OCI-LY1 (cell line): ENCODE measurements around the gene CEND1.

Experiments
- H2AFZ ChIP-seq: fragments of 200-600 bp; sonication (generic), shearing (Covaris generic); 2 replicates; pipeline ENCODE4 v1.6.0; 2014; ENCODE audit warnings: antibody characterized with exemption, mild to moderate bottlenecking, low read length
- H3F3A ChIP-seq: fragments of 200-600 bp; sonication (generic), shearing (Covaris generic); 2 replicates; pipeline ENCODE4 v1.6.0; 2014; ENCODE audit warnings: mild to moderate bottlenecking, antibody characterized with exemption, low read length, moderate library complexity; ENCODE audit not compliant: insufficient read depth
- H3K27ac ChIP-seq: fragments of 200-600 bp; sonication (generic); 2 replicates; pipeline ENCODE4 v1.5.1; 2014; ENCODE audit warnings: low read length, mixed run types, mild to moderate bottlenecking, low read depth; ENCODE audit not compliant: poor library complexity, severe bottlenecking
- H3K27me3 ChIP-seq: fragments of 200-600 bp; sonication (generic); 2 replicates; pipeline ENCODE4 v1.6.0; 2014; ENCODE audit warnings: antibody characterized with exemption, mild to moderate bottlenecking, low read length, moderate library complexity; ENCODE audit not compliant: insufficient read depth
- H3K36me3 ChIP-seq: fragments of 200-600 bp; sonication (generic); 2 replicates; pipeline ENCODE4 v1.6.1; 2014; ENCODE audit warnings: mild to moderate bottlenecking, antibody characterized with exemption, low read length, moderate library complexity, mixed read lengths; ENCODE audit not compliant: insufficient read depth
- H3K4me1 ChIP-seq: fragments of 200-600 bp; sonication (generic); 2 replicates; pipeline ENCODE4 v1.5.1; 2014; ENCODE audit warnings: mild to moderate bottlenecking, low read length, moderate library complexity; ENCODE audit not compliant: insufficient read depth, severe bottlenecking
- H3K4me2 ChIP-seq: fragments of 200-600 bp; sonication (generic), shearing (Covaris generic); 2 replicates; pipeline ENCODE4 v1.6.1; 2014; ENCODE audit warnings: low read length
- H3K4me3 ChIP-seq: fragments of 200-600 bp; sonication (generic); 2 replicates; pipeline ENCODE4 v1.5.1; 2014; ENCODE audit warnings: low read length, low read depth, mild to moderate bottlenecking, mixed read lengths; ENCODE audit not compliant: poor library complexity, severe bottlenecking
- H3K79me2 ChIP-seq: fragments of 200-600 bp; shearing (Covaris generic); 2 replicates; pipeline ENCODE4 v1.6.1; 2016; ENCODE audit warnings: mixed run types, low read length, mixed read lengths; ENCODE audit not compliant: insufficient read depth
- H3K9ac ChIP-seq: fragments of 200-600 bp; sonication (generic), shearing (Covaris generic); 2 replicates; pipeline ENCODE4 v1.6.1; 2014; ENCODE audit warnings: mild to moderate bottlenecking, low read length, mixed read lengths
- H3K9me2 ChIP-seq: fragments of 200-600 bp; sonication (generic), shearing (Covaris generic); 2 replicates; pipeline ENCODE4 v1.6.1; 2014; ENCODE audit warnings: low read depth, mild to moderate bottlenecking, low read length, mixed read lengths
- H3K9me3 ChIP-seq: fragments of 200-600 bp; shearing (Covaris generic); 2 replicates; pipeline ENCODE4 v1.6.1; 2014; ENCODE audit warnings: low read length, mixed read lengths
- H4K20me1 ChIP-seq: fragments of 200-600 bp; sonication (generic), shearing (Covaris generic); 2 replicates; pipeline ENCODE4 v1.6.0; 2016; ENCODE audit warnings: mild to moderate bottlenecking, low read length; ENCODE audit not compliant: insufficient read depth
- EZH2 ChIP-seq: fragments of 200-600 bp; sonication (generic), shearing (Covaris generic); IDR thresholded peaks from 2 replicates; pipeline ENCODE4 v1.8.0; 2017; ENCODE audit warnings: borderline replicate concordance, mixed run types, mild to moderate bottlenecking, antibody characterized with exemption, low read length, moderate library complexity, mixed read lengths
- TF ChIP-seq, protein P1 (sequence below): fragments of 200-600 bp; sonication (generic), shearing (Covaris generic); IDR thresholded peaks from 2 replicates; pipeline ENCODE4 v1.5.1; 2017; ENCODE audit warnings: mild to moderate bottlenecking, antibody characterized with exemption, low read length, moderate library complexity, mixed read lengths

The CEND1 gene

DNA sequence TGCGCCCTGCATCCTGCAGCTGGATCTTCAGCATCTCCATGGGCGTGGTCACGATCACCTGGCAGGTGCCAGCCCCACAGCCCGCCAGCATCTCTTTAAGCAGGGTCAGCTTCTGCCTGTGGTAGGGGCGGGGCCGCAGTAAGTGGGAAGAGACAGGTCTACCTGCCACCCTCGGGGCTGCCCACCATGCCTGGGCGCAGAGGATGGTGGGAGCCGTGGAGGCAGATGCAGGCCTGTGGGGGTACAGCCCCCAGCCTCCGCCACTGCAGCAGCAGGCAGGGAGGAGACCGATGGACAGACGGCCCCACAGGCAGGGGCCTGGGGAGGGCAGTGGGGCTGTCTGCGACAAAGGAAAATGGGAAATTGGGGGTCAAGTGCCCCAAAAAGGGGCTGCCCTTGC is 3.0 kb upstream of the CEND1 start:
- no peak overlapping the region for H3K4me2 ChIP-seq
- peaks cover 42% of the 10 kb centered on the region for H3K4me1 ChIP-seq
- H3K9ac ChIP-seq: no peak overlapping the region
- no peaks in the 10 kb centered on the region for H3F3A ChIP-seq
- no peaks in the 10 kb centered on the region for H3K79me2 ChIP-seq
- H3K4me3 ChIP-seq: no peak overlapping the region
- peaks cover 9% of the 10 kb centered on the region; the same call in 1 of the 2 replicates for H3K36me3 ChIP-seq
- no peaks in the 10 kb centered on the region for H3K9me3 ChIP-seq
- H3K27me3 ChIP-seq: no peaks in the 10 kb centered on the region; the same call in 1 of the 2 replicates
- no peaks in the 10 kb centered on the region for H3K9me2 ChIP-seq
- H3K27ac ChIP-seq: no peak overlapping the region
- TF ChIP-seq, protein P1, sequence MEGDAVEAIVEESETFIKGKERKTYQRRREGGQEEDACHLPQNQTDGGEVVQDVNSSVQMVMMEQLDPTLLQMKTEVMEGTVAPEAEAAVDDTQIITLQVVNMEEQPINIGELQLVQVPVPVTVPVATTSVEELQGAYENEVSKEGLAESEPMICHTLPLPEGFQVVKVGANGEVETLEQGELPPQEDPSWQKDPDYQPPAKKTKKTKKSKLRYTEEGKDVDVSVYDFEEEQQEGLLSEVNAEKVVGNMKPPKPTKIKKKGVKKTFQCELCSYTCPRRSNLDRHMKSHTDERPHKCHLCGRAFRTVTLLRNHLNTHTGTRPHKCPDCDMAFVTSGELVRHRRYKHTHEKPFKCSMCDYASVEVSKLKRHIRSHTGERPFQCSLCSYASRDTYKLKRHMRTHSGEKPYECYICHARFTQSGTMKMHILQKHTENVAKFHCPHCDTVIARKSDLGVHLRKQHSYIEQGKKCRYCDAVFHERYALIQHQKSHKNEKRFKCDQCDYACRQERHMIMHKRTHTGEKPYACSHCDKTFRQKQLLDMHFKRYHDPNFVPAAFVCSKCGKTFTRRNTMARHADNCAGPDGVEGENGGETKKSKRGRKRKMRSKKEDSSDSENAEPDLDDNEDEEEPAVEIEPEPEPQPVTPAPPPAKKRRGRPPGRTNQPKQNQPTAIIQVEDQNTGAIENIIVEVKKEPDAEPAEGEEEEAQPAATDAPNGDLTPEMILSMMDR: no peak
- TF ChIP-seq EZH2: no peak
- no peak overlapping the region for H2AFZ ChIP-seq
- no peaks in the 10 kb centered on the region for H4K20me1 ChIP-seq

DNA sequence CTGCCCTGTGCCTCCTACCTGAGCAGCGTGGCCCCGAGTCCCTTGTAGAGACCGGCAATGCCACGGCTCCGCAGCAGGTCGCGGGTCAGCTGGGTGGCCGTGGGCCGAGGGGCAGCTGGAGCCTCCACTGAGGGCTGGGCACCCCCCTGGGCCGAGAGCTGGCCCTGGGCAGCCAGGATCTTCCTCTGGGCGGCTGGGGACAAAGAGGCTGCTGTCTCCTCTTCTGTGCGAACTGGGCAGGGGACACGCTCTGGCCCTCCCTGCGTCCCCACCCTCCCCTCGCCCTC is 2.6 kb upstream of the CEND1 start:
- H3K9me3 ChIP-seq: no peaks in the 10 kb centered on the region
- no peaks in the 10 kb centered on the region for H3K9me2 ChIP-seq
- peaks cover 9% of the 10 kb centered on the region; the same call in 1 of the 2 replicates for H3K36me3 ChIP-seq
- H3K79me2 ChIP-seq: no peaks in the 10 kb centered on the region
- peaks cover 46% of the 10 kb centered on the region for H3K4me1 ChIP-seq
- no peak overlapping the region for H3K27ac ChIP-seq
- no peak overlapping the region for H2AFZ ChIP-seq
- H3K4me2 ChIP-seq: no peak overlapping the region
- no peak overlapping the region for H3K4me3 ChIP-seq
- no peaks in the 10 kb centered on the region; the same call in 1 of the 2 replicates for H3K27me3 ChIP-seq
- no peak overlapping the region for H3K9ac ChIP-seq
- no peaks in the 10 kb centered on the region for H4K20me1 ChIP-seq
- TF ChIP-seq, protein P1: no peak
- no peak for TF ChIP-seq EZH2
- H3F3A ChIP-seq: no peaks in the 10 kb centered on the region

DNA sequence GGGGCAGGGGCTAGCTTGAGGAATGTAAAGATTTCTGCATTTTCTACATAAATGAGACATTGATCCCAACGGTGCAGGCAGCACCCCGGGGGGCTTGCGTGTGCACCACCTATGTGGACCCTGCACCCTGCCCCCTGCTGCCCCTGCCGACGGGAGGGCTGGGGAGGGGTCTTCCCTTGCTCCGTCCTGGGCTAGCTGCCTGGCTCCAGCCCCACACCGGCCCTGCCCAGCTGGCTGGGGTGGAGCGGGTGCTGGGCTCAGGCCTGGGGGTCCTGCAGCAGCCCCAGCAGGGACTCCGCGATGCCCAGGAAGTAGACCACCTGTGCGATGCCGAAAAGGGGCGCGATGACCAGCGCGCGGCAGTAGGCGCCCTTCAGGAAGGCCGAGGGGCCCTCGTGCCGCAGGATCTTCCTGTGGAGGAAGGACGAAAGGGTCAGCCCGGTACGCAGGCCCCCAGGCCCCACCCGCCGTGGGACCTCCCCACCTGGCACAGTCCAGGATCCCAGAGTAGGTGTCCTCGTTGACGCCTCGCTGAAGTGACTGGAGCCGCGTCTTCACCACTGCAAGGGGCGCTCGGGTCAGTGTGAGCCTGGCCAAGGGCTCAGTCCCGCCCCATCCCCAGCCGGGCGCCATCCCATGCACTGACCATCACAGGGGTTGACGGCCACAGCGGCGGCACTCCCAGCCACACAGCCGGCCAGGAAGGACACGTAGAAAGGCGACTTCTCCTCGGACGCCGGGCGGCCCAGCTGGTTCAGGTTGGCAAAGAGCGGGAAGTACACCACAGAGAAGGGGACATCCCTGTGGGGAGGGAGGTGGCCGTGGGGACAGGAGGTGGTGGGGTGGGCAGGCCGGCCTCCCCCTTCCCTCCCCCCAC is 2.0 kb upstream of the CEND1 start:
- Histone ChIP-seq H3K9me3 (no peaks in the 10 kb centered on the region), H3K4me2 (no peak overlapping the region), H3F3A (no peaks in the 10 kb centered on the region), H3K36me3 (peaks cover 9% of the 10 kb centered on the region; the same call in 1 of the 2 replicates), H3K9me2 (no peaks in the 10 kb centered on the region), H3K4me3 (no peak overlapping the region), H3K9ac (no peak overlapping the region), H3K27ac (no peak overlapping the region), H2AFZ (no peak overlapping the region), H3K27me3 (no peaks in the 10 kb centered on the region; the same call in 1 of the 2 replicates), H4K20me1 (no peaks in the 10 kb centered on the region), H3K4me1 (peaks cover 46% of the 10 kb centered on the region), H3K79me2 (no peaks in the 10 kb centered on the region)
- no peak for TF ChIP-seq EZH2
- TF ChIP-seq, protein P1: no peak
